ENCODE data around the gene MAGI3. TPM values are rescaled to one million over a fixed set of nuclear protein-coding genes. Genes with fewer than 3 reads are reported as not detected.
"Not testable (repeated sequence)": the region's sequence is repeated elsewhere in the genome, so short reads cannot be mapped to it uniquely, and the experiment has no call there.

MAGI3 gene
- total RNA-seq, 1 donor from 2014 or later = 6.3 TPM

GRCh38 chr1:113415310-113416070 is 25.2 kb downstream of the MAGI3 start:
- TF ChIP-seq CTCF (IDR thresholded peaks at IDR 0.05; ENCODE audit: insufficient read depth, low read length, severe bottlenecking) = no peak

GRCh38 chr1:113416071-113416470 is 25.8 kb downstream of the MAGI3 start:
- not testable (repeated sequence) for FAIRE-seq; H3K4me3 ChIP-seq (ENCODE audit: low read depth, low read length); H3K27me3 ChIP-seq (ENCODE audit: control insufficient read depth, insufficient read depth, low read length); DNase-seq (ENCODE audit: low read depth); H3K36me3 ChIP-seq (ENCODE audit: control insufficient read depth, insufficient read depth, low read length)

More at GRCh38 chr1:113415310-113416070, 25.2 kb downstream of the MAGI3 start:
- FAIRE-seq (no peak), DNase-seq (ENCODE audit: low read depth) (no peak)
- Histone ChIP-seq H3K4me3 (ENCODE audit: low read depth, low read length) (no peak overlapping the region), H3K36me3 (ENCODE audit: control insufficient read depth, insufficient read depth, low read length) (no peaks in the 10 kb centered on the region), H3K27me3 (ENCODE audit: control insufficient read depth, insufficient read depth, low read length) (no peaks in the 10 kb centered on the region)

GRCh38 chr1:113416496-113416895 is 26.2 kb downstream of the MAGI3 start:
- H3K4me3 ChIP-seq (ENCODE audit: low read depth, low read length) = no peak overlapping the region
- FAIRE-seq (no peak), DNase-seq (ENCODE audit: low read depth) (no peak)
- H3K27me3 ChIP-seq (ENCODE audit: control insufficient read depth, insufficient read depth, low read length) = no peaks in the 10 kb centered on the region
- H3K36me3 ChIP-seq (ENCODE audit: control insufficient read depth, insufficient read depth, low read length) = no peaks in the 10 kb centered on the region
- no peak for TF ChIP-seq CTCF (IDR thresholded peaks at IDR 0.05; ENCODE audit: insufficient read depth, low read length, severe bottlenecking)

- FAIRE-seq (no peak), DNase-seq (ENCODE audit: low read depth) (no peak)
- no peaks in the 10 kb centered on the region for H3K27me3 ChIP-seq (ENCODE audit: control insufficient read depth, insufficient read depth, low read length)
- no peak for TF ChIP-seq CTCF (IDR thresholded peaks at IDR 0.05; ENCODE audit: insufficient read depth, low read length, severe bottlenecking)
- no peaks in the 10 kb centered on the region for H3K36me3 ChIP-seq (ENCODE audit: control insufficient read depth, insufficient read depth, low read length)
- H3K4me3 ChIP-seq (ENCODE audit: low read depth, low read length) = no peak overlapping the region
Observed at GRCh38 chr1:113422315-113423068, 32.2 kb downstream of the MAGI3 start.

GRCh38 chr1:113423826-113424225 is 33.5 kb downstream of the MAGI3 start:
- TF ChIP-seq CTCF (IDR thresholded peaks at IDR 0.05; ENCODE audit: insufficient read depth, low read length, severe bottlenecking) = no peak
- Histone ChIP-seq H3K27me3 (ENCODE audit: control insufficient read depth, insufficient read depth, low read length) (no peaks in the 10 kb centered on the region), H3K4me3 (ENCODE audit: low read depth, low read length) (no peak overlapping the region), H3K36me3 (ENCODE audit: control insufficient read depth, insufficient read depth, low read length) (no peaks in the 10 kb centered on the region)
- no peak for DNase-seq (ENCODE audit: low read depth)
- FAIRE-seq = no peak

GRCh38 chr1:113429461-113430153 is 39.3 kb downstream of the MAGI3 start:
- TF ChIP-seq CTCF (IDR thresholded peaks at IDR 0.05; ENCODE audit: insufficient read depth, low read length, severe bottlenecking) = no peak
- DNase-seq (ENCODE audit: low read depth) (no peak), FAIRE-seq (no peak)
- Histone ChIP-seq H3K4me3 (ENCODE audit: low read depth, low read length) (no peak overlapping the region), H3K36me3 (ENCODE audit: control insufficient read depth, insufficient read depth, low read length) (no peaks in the 10 kb centered on the region), H3K27me3 (ENCODE audit: control insufficient read depth, insufficient read depth, low read length) (no peaks in the 10 kb centered on the region)

All from bronchial epithelial cell (primary cell).